HG03354 (cell line): ENCODE data around the gene IRS1.
"Not testable (repeated sequence)": the region's sequence is repeated elsewhere in the genome, so short reads cannot be mapped to it uniquely, and the experiment has no call there.

Source experiments
- ATAC-seq: cut with Tn5 transposase; IDR thresholded peaks from one replicate; pipeline ENCODE4 v1.9.1; 2021; ENCODE audit warnings: mild to moderate bottlenecking; ENCODE audit not compliant: unreplicated experiment, poor library complexity, severe bottlenecking

IRS1 gene

GRCh38 chr2:226799211-226799975 is at the start of gene IRS1:
IRS1 (minus strand) TSS chr2:226799820; CDS start chr2:226798738, 1,082 bp downstream.
- ATAC-seq: peak; percentile 40

GRCh38 chr2:226849349-226849748 is 49.7 kb upstream of the IRS1 start:
- ATAC-seq: no peak

GRCh38 chr2:226847511-226847910 is 47.9 kb upstream of the IRS1 start:
- ATAC-seq: no peak

GRCh38 chr2:226847090-226847489 is 47.5 kb upstream of the IRS1 start:
- no peak for ATAC-seq

GRCh38 chr2:226845386-226846116 is 45.9 kb upstream of the IRS1 start:
- ATAC-seq: peak; percentile 62

- ATAC-seq: not testable (repeated sequence)
Measured at GRCh38 chr2:226843001-226843400, 43.4 kb upstream of the IRS1 start.

GRCh38 chr2:226839951-226840350 is 40.3 kb upstream of the IRS1 start:
- no peak for ATAC-seq

GRCh38 chr2:226839161-226839560 is 39.5 kb upstream of the IRS1 start:
- no peak for ATAC-seq

- ATAC-seq: no peak
Measured at GRCh38 chr2:226838722-226839121, 39.1 kb upstream of the IRS1 start.

GRCh38 chr2:226837787-226838603 is 38.4 kb upstream of the IRS1 start:
- no peak for ATAC-seq

- no peak for ATAC-seq
Measured at GRCh38 chr2:226837334-226837733, 37.7 kb upstream of the IRS1 start.

- peak; percentile 15 for ATAC-seq
Measured at GRCh38 chr2:226836548-226836885, 36.9 kb upstream of the IRS1 start.

GRCh38 chr2:226835796-226836547 is 36.4 kb upstream of the IRS1 start, which contains the start of gene RHBDD1:
RHBDD1 (plus strand) TSS chr2:226836054; CDS start chr2:226864694, 28,640 bp downstream.
- peak; percentile 86 for ATAC-seq

- ATAC-seq: peak; percentile 26
Measured at GRCh38 chr2:226835420-226835795, 35.8 kb upstream of the IRS1 start.

- not testable (repeated sequence) for ATAC-seq
Measured at GRCh38 chr2:226834880-226835279, 35.3 kb upstream of the IRS1 start.

GRCh38 chr2:226832061-226832460 is 32.4 kb upstream of the IRS1 start:
- ATAC-seq: no peak

GRCh38 chr2:226831266-226831665 is 31.6 kb upstream of the IRS1 start:
- no peak for ATAC-seq

- no peak for ATAC-seq
Measured at GRCh38 chr2:226829721-226830631, 30.4 kb upstream of the IRS1 start.

GRCh38 chr2:226828191-226828590 is 28.6 kb upstream of the IRS1 start:
- no peak for ATAC-seq
